ENCODE results near the gene TTC39B. TPM values are rescaled to one million over a fixed set of nuclear protein-coding genes. Genes with fewer than 3 reads are reported as not detected.

TTC39B gene
- total RNA-seq, 2 donors from 2014 or later: 5.3 to 6.0 TPM

GRCh38 chr9:15127831-15128230, 179.2 kb downstream of the TTC39B start:
- no peak for TF ChIP-seq POLR2A (IDR thresholded peaks at IDR 0.05)
- no peak for TF ChIP-seq CTCF (IDR thresholded peaks at IDR 0.05)

GRCh38 chr9:15121630-15122029, 185.4 kb downstream of the TTC39B start:
- TF ChIP-seq POLR2A (IDR thresholded peaks at IDR 0.05) (no peak), CTCF (IDR thresholded peaks at IDR 0.05) (no peak)
- no peaks in the 10 kb centered on the region for H3K36me3 ChIP-seq (replicated peaks in 1 of 2; ENCODE audit: insufficient read depth in 1 of 2, low read depth in 2 of 2)
- no peak for DNase-seq
- no peak overlapping the region for H3K27ac ChIP-seq
- intact Hi-C loops (cut with DNase I): no loop called here
- no peaks in the 10 kb centered on the region for H3K27me3 ChIP-seq
- H3K4me1 ChIP-seq: no peaks in the 10 kb centered on the region
- ATAC-seq: no peak
- whole genome bisulfite sequencing, 2 donors: 54 to 59% methylated on average over 2 of the region's 2 CpGs
- H3K9me3 ChIP-seq: no peaks in the 10 kb centered on the region
- H3K4me3 ChIP-seq: no peak overlapping the region

More at GRCh38 chr9:15127831-15128230, 179.2 kb downstream of the TTC39B start:
- ATAC-seq: no peak
- H3K36me3 ChIP-seq (replicated peaks in 1 of 2; ENCODE audit: insufficient read depth in 1 of 2, low read depth in 2 of 2): no peaks in the 10 kb centered on the region
- no peaks in the 10 kb centered on the region for H3K27me3 ChIP-seq
- H3K4me1 ChIP-seq: no peaks in the 10 kb centered on the region
- H3K27ac ChIP-seq: no peak overlapping the region
- H3K4me3 ChIP-seq: no peak overlapping the region
- intact Hi-C loops (cut with DNase I): no loop called here
- WGBS, 2 donors: 80 to 86% methylated on average over 5 of the region's 5 CpGs
- DNase-seq: no peak
- no peaks in the 10 kb centered on the region for H3K9me3 ChIP-seq

- Histone ChIP-seq H3K4me1 (no peaks in the 10 kb centered on the region), H3K9me3 (no peaks in the 10 kb centered on the region), H3K27ac (no peak overlapping the region), H3K4me3 (no peak overlapping the region), H3K27me3 (no peaks in the 10 kb centered on the region), H3K36me3 (replicated peaks in 1 of 2; ENCODE audit: insufficient read depth in 1 of 2, low read depth in 2 of 2) (no peaks in the 10 kb centered on the region)
- 43 to 56% methylated on average over 7 of the region's 7 CpGs for whole genome bisulfite sequencing, 2 donors
- DNase-seq (no peak), ATAC-seq (no peak)
- TF ChIP-seq CTCF (IDR thresholded peaks at IDR 0.05) (no peak), POLR2A (IDR thresholded peaks at IDR 0.05) (no peak)
- intact Hi-C loops (cut with DNase I): no loop called here
Observed at GRCh38 chr9:15116130-15116580, 190.9 kb downstream of the TTC39B start.

- Histone ChIP-seq H3K4me1 (no peaks in the 10 kb centered on the region), H3K36me3 (replicated peaks in 1 of 2; ENCODE audit: insufficient read depth in 1 of 2, low read depth in 2 of 2) (no peaks in the 10 kb centered on the region), H3K27me3 (no peaks in the 10 kb centered on the region), H3K4me3 (no peak overlapping the region), H3K9me3 (no peaks in the 10 kb centered on the region), H3K27ac (no peak overlapping the region)
- DNase-seq (no peak), ATAC-seq (no peak)
- intact Hi-C loops (cut with DNase I): no loop called here
- 65 to 66% methylated on average over 5 of the region's 5 CpGs for WGBS, 2 donors
- TF ChIP-seq CTCF (IDR thresholded peaks at IDR 0.05) (no peak), POLR2A (IDR thresholded peaks at IDR 0.05) (no peak)
Observed at GRCh38 chr9:15115702-15116101, 191.3 kb downstream of the TTC39B start.

- Histone ChIP-seq H3K27ac (no peak overlapping the region), H3K9me3 (no peaks in the 10 kb centered on the region), H3K36me3 (replicated peaks in 1 of 2; ENCODE audit: insufficient read depth in 1 of 2, low read depth in 2 of 2) (no peaks in the 10 kb centered on the region), H3K27me3 (no peaks in the 10 kb centered on the region), H3K4me1 (no peaks in the 10 kb centered on the region), H3K4me3 (no peak overlapping the region)
- WGBS, 2 donors: 53 to 83% methylated on average over 2 of the region's 2 CpGs
- DNase-seq (no peak), ATAC-seq (no peak)
- intact Hi-C loops (cut with DNase I): no loop called here
- TF ChIP-seq POLR2A (IDR thresholded peaks at IDR 0.05): no peak
- TF ChIP-seq CTCF (IDR thresholded peaks at IDR 0.05): no peak
Observed at GRCh38 chr9:15115041-15115440, 192.0 kb downstream of the TTC39B start.
